Fibroblast of skin of right quadriceps (primary cell): Measurements from ENCODE around the gene PRELID1.
"Not testable (repeated sequence)": the region's sequence is repeated elsewhere in the genome, so short reads cannot be mapped to it uniquely, and the experiment has no call there.

Experiments
- DNase-seq: peaks from one replicate; pipeline ENCODE4 v3.0.0-alpha.2; 2013

Gene PRELID1

DNA sequence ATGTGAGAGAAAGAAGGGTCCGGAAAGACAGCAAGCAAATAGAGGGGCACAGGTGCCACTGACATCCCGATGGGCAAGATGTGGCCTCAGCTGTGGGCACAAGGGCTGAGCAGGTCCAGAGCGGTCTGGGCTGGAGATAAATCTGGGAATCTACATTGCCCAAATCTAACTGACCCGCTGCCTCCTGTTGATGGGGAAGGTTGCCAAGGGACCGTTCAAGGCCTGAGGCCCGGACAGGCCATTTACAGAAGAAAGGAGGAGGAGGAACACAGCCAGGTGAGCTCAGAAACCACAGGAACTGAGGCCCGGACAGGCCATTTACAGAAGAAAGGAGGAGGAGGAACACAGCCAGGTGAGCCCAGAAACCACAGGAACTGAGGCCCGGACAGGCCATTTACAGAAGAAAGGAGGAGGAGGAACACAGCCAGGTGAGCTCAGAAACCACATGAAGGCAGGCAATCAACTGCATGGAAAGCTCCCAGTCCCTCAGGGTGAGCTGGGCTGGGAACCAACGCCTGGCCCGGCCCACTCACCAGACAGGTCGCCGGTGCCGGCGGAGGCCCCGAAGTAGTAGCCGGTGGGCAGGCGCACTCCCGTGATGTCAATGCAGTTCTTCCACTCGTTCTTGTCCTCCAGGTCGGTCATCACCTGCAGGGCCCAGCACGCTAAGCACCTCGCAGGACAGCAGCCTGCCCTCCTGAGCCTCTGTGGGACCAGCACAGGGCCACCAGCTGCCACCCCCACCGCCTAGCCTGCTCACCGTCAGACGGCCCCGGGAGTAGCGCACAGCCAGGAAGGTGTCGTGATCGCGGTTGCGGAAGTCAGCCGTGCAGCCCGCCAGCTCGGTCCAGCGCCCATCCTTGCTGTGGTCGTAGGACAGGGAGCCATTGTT lies 33.2 kb downstream of the PRELID1 start:
- DNase-seq = no peak

DNA sequence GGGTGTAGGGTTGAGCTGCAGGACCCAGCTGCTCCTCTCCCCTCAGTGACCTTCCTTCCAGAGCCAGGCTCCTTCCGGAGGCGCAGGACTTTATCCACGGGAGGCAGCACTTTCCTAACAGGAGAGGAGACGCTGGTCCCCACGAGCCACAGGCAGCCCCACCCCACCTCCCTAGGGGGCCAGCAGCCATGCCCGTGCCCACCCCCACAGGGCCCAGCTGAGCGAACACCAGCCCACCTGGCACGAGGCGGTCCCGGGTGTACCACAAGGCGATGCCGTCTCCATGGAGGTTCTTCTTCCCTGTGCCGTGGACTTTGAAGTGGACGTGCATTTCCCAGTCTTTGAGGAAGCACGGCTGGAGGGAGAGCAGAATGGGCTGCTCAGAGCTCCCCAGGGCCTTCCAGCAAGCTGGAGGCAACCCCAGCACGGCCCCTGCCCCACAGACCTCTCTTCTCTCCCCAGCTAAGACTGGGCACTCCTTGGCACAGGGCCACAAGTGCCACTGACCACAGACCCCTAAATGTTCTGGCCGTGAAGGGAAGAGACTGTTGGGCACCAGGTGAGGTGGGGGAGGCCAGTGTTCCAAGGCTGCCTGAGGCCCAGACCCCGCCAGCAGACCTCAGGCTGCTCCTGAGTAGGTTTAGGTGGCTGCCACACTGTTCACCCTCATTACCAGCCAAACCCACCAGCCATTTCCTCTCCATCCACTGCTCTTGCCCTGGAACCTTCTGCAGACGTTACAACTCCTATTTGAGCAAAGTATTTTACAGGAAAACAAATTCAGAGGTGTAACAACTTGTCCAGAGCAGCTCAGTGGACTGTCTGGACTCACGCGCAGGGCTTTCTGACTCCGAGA lies 34.9 kb downstream of the PRELID1 start:
- no peak for DNase-seq

DNA sequence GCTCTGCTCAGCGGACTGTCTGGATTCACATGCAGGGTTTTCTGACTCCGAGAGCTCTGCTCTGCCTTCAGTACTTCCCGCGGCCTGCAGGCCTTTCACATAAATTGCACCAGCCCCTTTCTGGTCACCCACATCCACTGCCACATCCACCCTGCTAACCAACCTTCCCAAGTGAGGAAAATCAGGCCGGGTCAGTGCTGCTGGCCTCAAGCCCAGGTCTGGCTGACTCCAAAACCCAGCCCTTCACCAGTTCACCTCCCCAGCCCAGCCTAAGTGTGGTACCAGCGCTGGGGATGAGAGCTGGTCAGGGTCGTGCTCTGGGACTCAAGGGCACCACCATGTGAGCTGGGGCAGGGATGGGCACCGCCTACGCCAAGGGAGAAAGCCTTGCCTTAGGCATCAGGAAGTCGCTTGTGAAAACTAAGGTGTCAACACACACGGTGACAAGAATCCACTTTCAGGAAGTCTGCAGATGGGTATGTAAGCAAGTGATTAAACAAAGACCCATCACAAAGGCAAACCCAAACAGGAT lies 35.6 kb downstream of the PRELID1 start:
- DNase-seq = no peak

DNA sequence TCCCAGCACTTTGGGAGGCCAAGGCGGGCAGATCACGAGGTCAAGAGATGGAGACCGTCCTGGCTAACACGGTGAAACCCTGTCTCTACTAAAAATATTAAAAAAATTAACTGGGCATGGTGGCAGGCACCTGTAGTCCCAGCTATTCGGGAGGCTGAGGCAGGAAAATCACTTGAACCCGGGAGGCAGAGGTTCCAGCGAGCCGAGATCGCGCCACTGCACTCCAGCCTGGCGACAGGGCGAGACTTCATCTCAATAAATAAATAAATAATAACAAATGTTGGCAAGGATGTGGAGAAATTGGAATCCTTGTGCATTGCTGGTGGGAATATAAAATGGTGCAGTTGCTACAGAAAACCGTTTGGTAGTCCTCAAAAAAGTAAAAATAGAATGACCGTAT lies 39.4 kb downstream of the PRELID1 start:
- DNase-seq = not testable (repeated sequence)

DNA sequence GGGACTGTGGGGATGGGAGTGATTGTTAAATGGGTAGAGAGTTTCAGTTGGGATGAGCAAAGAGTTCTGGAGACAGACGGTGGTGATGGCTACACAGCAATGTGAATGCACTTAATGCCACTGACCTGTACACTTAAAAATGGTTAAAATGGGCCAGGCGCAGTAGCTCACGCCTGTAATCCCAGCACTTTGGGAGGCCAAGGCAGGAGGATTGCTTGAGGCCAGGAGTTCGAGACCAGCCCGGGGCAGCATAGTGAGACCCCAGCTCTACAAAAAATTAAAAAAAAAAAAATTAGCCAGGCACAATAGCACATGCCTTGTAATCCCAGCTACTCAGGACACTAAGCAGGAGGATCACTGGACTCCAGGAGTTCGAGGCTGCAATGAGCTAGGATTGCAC lies 40.2 kb downstream of the PRELID1 start:
- DNase-seq = no peak

DNA sequence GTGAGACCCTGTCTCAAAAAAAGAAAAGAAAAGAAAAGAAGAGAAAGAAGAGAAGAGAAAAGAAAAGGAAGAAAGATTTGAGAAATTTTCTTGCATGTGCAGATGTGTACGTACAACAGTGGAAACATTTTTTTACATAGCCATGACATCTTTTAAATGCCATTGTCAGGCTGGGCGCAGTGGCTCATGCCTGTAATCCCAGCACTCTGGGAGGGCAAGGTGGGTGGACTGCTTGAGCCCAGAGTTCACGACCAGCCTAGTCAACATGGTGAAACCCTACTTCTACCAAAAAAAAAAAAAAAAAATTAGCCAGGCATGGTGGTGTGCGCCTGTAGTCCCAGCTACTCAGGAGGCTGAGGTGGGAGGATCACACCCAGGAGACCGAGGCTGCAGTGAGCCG lies 41.3 kb downstream of the PRELID1 start:
- no peak for DNase-seq

DNA sequence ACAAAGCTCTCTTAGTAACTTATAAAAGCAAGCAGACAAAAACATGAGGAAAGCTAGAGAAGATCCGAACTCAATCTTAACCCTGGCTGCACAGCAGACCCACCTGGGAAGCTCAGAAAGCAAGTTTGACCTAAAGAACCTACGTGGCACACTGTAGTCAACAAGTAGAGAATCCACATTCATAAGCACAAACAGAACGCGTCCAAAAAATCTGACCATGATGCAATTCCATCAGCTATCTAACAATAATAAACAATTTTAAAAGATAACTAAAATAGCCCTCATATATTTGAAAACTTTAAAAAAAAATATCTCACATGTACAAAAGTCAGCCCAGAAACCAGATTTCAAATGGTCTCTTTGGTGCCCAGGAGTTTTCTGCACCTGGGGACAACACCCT lies 43.2 kb downstream of the PRELID1 start:
- DNase-seq = no peak

DNA sequence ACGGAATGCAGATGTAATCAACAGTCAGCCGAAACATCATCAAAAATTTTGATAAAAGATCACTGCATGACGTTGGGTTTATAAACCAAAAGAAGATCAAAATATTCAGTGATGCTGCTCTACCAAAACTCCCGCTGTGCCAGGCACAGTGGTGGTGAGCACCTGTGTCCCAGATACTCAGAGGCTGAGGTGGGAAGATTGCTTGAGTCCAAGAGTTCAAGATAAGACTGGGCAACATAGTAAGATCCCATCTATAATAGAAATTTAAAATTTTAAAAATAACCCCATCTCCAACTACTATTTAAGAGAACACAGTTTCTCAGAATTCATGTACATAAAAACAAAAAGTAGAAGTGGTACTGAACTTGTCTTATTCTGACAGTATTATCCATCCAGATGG lies 44.1 kb downstream of the PRELID1 start:
- no peak for DNase-seq

DNA sequence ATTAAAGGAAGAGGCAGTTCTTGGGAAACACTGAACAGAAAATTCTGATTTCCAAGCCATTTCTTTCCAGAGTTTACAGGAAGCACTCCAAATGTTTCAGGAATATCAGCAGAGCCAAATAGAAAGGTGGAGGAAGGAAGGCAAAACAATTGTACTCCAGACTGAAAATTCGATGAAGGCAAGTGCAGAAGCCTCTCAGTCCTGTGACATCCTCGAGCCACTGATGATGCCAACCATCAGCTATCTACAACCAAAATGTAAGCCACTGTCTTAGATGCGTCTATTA lies 45.7 kb downstream of the PRELID1 start:
- DNase-seq = no peak

DNA sequence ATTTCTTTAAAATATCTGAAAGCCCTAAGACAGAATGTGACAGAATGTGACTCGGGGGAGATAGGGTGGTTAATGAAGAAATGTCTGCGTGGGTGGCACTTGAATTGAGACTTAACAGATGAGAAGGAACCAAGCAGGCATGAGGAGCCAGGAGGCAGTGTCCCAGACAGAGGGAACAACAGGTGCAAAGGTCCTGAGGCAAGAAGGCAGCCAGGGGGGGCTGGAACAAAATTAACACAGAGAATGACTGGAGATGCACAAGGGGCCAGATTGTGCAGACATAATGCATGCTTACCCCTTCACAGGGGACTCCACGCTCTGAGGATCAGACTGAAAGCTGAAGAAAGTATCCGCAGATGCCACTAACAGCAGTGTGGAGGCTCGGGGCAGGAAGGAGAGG lies 46.2 kb downstream of the PRELID1 start:
- no peak for DNase-seq

DNA sequence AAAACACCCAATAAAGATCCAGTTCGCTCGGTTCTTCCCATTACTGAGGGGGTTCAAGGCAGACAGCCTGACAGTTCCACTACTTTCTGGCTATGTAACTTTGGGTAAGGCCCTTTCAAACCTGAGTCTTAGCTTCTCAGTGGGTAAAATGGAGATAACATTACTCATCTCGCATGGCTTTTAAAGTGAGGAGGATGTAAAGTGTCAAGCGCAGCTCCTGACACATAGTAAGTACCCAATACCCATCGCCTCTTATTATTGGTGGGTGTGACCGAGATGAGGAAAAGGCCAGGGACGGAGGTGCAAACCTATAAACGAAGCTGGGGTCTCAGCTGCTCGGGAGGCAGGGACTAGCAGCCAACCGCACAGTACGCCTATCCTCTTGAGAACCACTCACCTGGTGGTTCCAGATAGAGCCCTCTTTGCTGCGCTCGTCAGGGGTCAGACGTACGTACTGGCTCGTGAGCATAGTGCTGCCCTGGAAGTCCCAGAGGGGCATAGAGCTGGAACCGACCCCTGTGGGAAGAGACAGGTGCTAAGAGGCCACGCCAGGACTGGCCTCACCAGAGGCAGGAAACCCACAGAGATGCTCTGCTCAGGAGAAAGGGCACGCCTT lies 47.3 kb downstream of the PRELID1 start:
- no peak for DNase-seq

DNA sequence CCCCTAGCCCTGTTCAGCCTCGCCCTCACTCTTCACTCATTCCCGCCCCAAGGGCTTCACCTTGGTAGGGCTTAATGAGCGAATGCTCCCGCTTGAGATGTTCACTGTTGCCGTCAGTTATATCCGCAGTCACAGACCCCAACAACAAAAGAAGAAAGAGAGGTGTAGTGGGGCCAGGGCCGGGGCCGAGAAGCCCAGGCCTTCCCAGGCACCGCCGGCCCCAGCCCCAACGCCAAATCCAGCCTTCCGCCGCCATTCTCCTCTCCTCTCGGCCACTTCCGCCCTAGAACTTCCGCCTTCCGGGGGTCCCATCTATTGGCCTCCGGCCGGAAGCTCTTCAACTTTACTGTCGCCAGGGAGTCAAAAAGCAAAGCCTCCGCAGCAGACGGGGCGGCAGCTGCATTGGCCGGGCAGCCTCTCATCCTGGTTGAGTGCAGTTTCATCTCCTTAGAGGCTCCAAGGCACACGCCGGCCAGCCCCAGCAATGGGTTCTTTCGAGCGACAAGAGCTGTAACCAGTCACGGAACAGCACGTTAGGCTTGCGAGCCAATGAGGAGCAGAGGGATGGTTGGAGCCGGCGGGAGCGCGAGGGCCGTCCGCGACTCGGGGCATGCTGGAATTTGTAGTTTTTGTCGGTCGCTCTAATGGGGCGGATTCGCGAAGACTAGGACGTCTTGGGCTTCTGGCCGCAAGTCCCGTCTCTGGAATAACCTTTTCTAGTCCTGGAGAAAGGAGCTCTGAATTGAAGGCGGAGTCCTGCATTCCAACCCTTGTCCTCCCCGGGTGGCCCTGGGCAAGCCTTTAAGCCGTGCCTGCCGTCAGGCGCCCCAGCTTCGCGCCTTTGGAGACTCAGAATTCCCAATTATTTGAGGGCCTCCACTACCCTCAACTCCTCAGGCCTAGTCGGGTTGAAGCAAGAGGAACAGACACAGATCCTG lies 48.1 kb downstream of the PRELID1 start, which contains the start of gene LMAN2:
TSS of gene LMAN2 (minus strand) at position 277 of the 938 bp plus-strand sequence. CDS start at position 256, 21 bp downstream.
- DNase-seq = peak; percentile 98

DNA sequence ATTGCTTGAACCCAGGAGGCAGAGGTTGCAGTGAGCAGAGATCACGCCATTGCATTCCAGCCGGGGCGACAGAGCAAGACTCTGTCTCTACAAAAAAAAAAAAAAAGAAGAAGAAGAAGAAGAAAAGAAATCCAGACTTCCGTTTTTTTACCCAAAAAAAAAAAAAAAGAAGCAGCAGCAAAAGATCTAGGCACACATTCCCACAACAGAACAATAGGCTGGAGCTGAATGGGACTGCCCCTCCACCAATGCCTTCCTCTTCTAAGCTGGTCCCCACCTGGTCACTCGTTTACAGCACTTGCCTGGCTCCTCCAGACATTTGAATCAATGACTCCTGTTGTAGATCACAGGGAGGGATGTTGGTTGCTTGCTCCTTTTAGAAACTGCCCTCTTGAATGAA lies 49.5 kb downstream of the PRELID1 start:
- DNase-seq = no peak

DNA sequence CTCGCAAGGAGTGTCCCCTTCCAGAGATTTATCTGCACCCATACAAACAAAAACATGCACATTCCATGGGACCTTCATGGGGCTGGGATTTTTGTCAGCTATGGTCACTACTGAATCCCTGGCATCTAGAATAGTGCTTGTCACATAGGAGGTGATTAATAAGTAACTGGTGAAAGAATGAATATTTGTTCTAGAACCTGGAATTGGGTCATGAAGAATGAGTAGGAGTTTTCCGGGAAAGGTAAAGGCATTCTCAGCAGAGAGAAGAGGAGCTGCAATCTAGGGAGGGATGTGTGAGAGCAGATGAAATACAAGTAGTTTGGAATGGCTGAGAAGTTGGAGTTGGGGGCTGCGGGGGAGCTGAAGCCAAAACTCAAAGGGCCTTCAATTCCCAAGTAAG lies 50.7 kb downstream of the PRELID1 start:
- no peak for DNase-seq

DNA sequence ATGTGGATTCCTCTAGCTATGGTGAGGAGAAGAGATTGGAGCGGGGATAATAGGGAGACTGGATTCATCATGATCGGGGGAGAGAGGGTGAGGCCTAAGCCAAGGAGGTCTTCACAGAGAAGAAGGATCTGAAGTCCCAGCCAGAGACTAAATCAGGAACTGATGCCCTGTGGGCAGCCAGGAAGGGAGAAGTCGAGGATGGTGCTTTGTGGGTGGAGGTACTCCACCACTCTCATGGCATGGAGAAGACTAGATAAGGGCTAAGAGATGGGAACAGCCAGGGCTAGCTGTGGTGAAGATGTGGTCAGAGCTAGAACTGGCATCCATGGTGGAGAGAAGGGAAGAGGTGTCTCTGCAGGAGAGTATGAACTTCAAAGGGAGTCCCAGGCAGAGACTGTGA lies 51.1 kb downstream of the PRELID1 start:
- no peak for DNase-seq

DNA sequence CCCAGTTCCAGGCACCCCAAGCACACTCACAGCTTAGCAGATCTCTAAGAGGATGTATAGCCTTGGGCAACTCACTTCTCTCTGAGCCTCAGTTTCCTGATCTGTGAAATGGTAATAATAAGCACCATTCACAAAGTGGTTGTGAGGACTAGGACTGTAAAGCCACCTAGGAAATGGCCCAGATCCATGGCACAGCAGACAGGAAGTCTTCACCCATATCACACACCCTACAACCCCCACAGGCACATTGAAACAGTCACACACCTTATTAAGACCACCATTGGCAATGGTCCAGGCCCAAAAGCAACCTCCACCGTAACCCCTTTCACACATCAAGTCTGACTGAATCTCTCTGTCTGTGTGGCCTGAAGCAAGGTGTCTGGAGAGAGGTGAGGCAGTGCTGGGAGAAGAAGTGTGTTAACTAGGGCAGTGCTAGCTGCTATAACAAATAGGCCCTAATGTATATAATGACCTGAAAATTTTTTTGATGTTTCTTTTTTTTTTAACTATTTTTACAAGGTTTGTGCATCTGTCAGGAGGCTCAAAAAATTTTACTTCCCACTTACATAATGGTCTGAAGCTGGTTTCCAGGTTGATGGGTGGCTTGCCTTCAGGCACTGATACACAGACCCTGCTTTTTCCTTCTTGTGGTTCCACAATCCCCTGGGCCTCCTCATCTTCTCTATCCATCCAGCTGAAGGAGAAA lies 51.7 kb downstream of the PRELID1 start:
- no peak for DNase-seq

DNA sequence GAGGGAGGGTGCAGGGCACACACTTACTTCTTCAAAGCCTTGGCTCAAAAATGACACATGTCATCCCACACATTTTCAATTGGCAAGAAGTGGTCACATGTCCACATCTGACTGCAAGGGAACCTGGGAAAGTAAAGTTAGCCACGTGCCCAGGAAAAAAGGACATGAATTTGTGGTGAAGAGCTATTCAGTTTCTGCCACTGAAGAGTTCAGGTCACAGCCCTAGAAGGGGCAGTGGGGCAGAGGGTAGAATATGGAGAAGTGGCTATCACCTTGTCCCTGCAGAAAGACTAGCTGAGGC lies 52.2 kb downstream of the PRELID1 start:
- DNase-seq = no peak
